Adipocyte (in vitro differentiated cells): ENCODE data around the gene EMC10.

Source experiments
- DNase-seq: peaks from one replicate; pipeline ENCODE4 v3.0.0-alpha.2; 2015; ENCODE audit warnings: low read depth
- H3K27me3 ChIP-seq: replicated peaks from 2 replicates; pipeline ENCODE4 v1.7.0; 2013; ENCODE audit warnings: mild to moderate bottlenecking, low read length, moderate library complexity; ENCODE audit not compliant: control insufficient read depth, insufficient read depth
- H3K36me3 ChIP-seq: 2 replicates; pipeline ENCODE4 v1.7.0; 2013; ENCODE audit warnings: low read length, mild to moderate bottlenecking, moderate library complexity; ENCODE audit not compliant: control insufficient read depth, insufficient read depth, severe bottlenecking
- H3K4me1 ChIP-seq: 2 replicates; pipeline ENCODE4 v1.7.0; 2013; ENCODE audit warnings: mild to moderate bottlenecking, low read length, moderate library complexity; ENCODE audit not compliant: control insufficient read depth, insufficient read depth
- H3K4me3 ChIP-seq: 2 replicates; pipeline ENCODE4 v1.7.0; 2013; ENCODE audit warnings: mild to moderate bottlenecking, low read length, moderate library complexity
- H3K9ac ChIP-seq: 2 replicates; pipeline ENCODE4 v1.7.0; 2013; ENCODE audit warnings: mild to moderate bottlenecking, low read length, moderate library complexity
- H3K9me3 ChIP-seq: 2 replicates; pipeline ENCODE4 v1.7.0; 2013; ENCODE audit warnings: mild to moderate bottlenecking, low read length, moderate library complexity; ENCODE audit not compliant: control insufficient read depth

Gene EMC10

DNA sequence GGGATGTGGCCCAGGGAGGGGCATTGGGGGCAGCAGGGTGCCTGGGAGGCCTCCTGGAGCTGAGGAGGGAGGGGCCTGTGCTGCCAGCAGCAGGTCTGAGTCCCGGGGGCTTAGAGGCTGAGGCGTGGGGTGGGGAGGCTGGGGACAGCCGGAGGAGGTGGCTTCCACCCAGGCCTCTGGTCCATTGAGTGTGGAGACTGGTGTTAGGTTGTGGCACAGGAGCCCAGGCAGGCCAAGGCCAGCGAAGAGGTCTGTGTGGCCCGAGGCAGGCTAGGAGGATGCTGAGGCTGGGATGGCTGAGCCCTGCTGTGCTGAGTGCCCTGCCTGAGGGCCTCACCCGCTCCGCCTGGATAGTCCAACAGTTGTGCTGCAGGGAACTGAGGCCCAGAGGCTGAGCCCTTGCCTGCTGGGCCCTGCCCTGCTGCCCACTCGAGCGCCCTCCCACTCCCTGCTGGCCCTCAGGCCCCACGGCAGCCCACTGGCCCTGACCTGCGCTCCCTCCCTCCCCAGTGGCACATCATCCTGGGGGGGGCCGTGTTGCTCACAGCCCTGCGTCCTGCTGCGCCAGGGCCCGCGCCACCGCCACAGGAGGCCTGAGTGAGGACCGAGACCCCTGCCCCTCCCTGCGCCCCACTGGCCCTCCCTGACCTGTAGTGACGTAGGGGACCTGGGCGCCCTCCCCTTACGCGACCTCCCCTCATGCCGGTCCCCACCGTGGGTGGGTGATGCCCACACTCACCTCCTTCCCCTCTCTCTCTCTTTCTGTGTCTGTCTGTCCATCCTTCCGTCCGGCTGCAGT is 5.2 kb downstream of the EMC10 start:
- Histone ChIP-seq H3K27me3 (no peaks in the 10 kb centered on the region), H3K9ac (no peak overlapping the region), H3K4me1 (peaks cover 9% of the 10 kb centered on the region), H3K4me3 (no peak overlapping the region), H3K36me3 (peaks cover 31% of the 10 kb centered on the region), H3K9me3 (peaks cover 2% of the 10 kb centered on the region)
- DNase-seq: no peak

DNA sequence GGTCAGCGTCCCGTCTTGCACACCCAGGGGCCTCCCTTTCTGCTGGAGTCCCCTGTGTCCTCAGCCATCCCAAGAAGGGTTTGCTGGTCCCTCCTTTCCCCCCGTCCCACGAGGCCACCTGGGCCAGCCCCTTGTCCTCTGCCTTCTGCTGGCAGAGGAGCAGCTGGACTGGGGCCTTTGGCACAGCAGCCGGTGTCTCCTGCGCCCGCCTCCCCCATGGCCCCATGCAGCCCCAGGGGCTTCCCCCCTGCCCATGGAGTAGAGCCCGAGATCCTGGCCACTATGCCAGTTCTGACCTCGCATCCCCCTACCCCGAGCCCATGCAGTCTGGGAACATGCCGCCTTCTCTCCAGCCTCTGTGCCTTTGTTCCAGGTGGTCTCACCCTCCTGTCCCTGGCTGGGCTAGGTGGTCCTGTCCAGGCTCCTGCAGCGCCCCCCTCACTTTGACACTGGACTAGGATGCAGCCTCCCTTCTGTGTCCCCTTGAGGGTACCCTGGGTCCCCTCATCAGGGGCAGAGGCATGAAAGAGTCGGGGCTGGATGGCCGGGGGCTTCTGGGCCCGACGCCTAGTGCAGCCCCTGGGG is 6.1 kb downstream of the EMC10 start:
- H3K4me3 ChIP-seq: no peak overlapping the region
- no peak for DNase-seq
- peaks cover 5% of the 10 kb centered on the region for H3K9me3 ChIP-seq
- H3K4me1 ChIP-seq: peaks cover 3% of the 10 kb centered on the region
- H3K27me3 ChIP-seq: peaks cover 5% of the 10 kb centered on the region
- H3K9ac ChIP-seq: no peak overlapping the region
- H3K36me3 ChIP-seq: peaks cover 31% of the 10 kb centered on the region

DNA sequence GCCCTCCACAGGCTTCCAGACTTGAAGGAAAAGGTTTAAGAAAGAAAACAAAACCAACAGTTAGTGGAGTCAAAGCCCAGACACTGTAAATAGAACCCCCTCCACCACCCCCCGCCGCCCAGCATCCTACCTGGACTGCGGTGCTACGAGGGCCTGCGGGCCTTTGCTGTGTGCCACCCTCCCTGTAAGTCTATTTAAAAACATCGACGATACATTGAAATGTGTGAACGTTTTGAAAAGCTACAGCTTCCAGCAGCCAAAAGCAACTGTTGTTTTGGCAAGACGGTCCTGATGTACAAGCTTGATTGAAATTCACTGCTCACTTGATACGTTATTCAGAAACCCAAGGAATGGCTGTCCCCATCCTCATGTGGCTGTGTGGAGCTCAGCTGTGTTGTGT is 6.6 kb downstream of the EMC10 start:
- Histone ChIP-seq H3K9me3 (peaks cover 5% of the 10 kb centered on the region), H3K27me3 (peaks cover 9% of the 10 kb centered on the region), H3K4me1 (no peaks in the 10 kb centered on the region), H3K9ac (no peak overlapping the region), H3K4me3 (no peak overlapping the region), H3K36me3 (peaks cover 31% of the 10 kb centered on the region)
- DNase-seq: no peak

GRCh38 chr19:50485284-50485955 is 9.1 kb downstream of the EMC10 start:
- Histone ChIP-seq H3K4me1 (no peaks in the 10 kb centered on the region), H3K27me3 (peaks cover 24% of the 10 kb centered on the region), H3K4me3 (no peak overlapping the region), H3K9me3 (peaks cover 6% of the 10 kb centered on the region), H3K36me3 (peaks cover 19% of the 10 kb centered on the region), H3K9ac (no peak overlapping the region)
- no peak for DNase-seq

GRCh38 chr19:50486823-50487515 is 10.7 kb downstream of the EMC10 start:
- no peak for DNase-seq
- Histone ChIP-seq H3K4me3 (no peak overlapping the region), H3K36me3 (peaks cover 9% of the 10 kb centered on the region), H3K9me3 (peaks cover 12% of the 10 kb centered on the region), H3K4me1 (no peaks in the 10 kb centered on the region), H3K9ac (no peak overlapping the region), H3K27me3 (peaks cover 36% of the 10 kb centered on the region)

DNA sequence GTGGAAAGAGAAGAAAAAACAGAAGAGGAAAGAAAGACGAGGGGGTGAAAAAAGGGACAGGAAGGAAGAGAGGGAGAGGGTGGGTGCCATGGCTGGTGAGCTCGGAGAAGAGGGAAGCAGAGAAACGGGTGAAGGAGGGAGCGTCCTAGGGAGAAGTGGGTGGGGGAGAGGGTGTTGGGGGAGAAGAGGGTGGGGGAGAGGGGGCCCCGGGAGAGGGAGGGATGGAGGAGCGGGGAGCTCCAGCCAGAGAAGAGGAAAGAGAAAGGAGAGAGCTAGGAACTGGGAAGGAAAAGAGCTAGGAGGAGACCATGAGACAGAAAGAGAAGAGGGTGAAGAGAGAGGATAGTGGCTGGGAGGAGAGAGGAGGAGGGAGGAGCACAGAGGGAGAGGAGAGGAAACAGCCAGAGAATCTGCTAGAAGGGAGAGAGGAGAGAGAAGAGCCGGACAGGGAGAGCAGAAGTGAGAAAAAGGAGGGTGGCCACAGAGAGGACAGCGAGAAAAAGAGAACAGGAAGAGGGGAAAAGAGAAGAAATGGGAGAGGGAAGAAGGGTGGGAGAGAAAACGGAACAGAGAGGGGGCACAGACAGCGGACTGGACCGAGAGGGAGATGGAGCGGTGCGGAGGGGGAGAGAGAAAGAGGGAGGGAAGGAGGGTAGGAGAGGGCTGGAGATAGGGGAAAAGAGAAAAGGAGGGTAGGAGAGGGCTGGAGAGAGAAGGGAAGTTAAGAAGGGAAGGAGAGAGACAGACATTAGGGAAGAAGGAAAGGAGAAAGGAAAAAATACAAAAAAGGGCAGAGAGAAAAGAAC is 12.3 kb downstream of the EMC10 start:
- H3K4me1 ChIP-seq: no peaks in the 10 kb centered on the region
- no peak for DNase-seq
- H3K36me3 ChIP-seq: peaks cover under 1% of the 10 kb centered on the region
- no peak overlapping the region for H3K4me3 ChIP-seq
- H3K27me3 ChIP-seq: peaks cover 51% of the 10 kb centered on the region
- H3K9me3 ChIP-seq: peaks cover 12% of the 10 kb centered on the region
- H3K9ac ChIP-seq: no peak overlapping the region

DNA sequence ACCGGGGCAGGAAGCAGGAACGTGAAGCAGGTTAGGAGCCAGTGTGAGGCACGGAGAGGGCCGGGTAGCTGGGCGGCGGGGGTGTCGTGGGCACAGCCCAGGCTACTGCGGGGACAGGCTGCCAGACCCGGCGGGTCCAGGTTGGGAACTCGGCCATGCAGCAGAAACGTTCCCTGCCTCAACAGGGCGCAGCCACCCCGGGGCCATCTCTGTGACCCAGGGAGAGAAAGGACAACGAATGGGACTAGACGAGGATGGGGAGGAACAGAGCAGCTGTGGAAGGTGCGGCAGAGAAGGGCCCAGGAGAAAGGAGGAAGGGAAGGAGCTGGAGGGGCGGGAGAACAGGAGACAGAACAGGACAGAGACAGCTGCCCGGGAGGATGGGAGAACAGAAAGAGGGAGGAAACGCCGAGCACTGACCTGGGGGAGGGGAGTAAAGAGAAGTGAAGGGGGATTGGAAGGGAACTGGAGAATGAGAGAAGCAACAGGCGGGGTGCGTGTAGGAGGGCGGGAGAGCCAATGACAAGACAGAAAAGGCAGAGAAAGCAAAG is 13.2 kb downstream of the EMC10 start:
- H3K27me3 ChIP-seq: peaks cover 57% of the 10 kb centered on the region

DNA sequence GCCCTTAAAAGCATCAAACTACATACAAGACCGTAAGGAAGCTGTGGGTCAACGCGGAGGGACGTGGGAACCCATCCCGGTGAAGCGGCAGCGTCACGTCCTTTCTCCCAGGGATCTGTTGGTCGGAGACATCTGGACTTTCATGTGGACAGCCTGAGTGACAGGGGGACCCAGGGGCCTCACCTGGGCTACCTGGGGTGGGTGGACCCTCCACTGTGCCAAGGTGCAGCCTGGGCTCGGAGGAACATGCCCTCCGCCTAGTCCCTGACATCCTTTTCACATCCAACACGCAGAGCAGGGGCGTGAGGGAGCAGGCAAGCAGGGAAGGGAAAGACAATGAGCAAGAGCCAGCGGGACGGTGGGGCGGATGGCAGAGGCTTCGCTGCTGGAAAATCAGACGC is 14.1 kb downstream of the EMC10 start:
- no peaks in the 10 kb centered on the region for H3K36me3 ChIP-seq
- DNase-seq: no peak

More for the DNA sequence above, 13.2 kb downstream of the EMC10 start:
- no peaks in the 10 kb centered on the region for H3K36me3 ChIP-seq
- no peak for DNase-seq
- no peaks in the 10 kb centered on the region for H3K4me1 ChIP-seq
- no peak overlapping the region for H3K4me3 ChIP-seq
- H3K9me3 ChIP-seq: peaks cover 12% of the 10 kb centered on the region
- H3K9ac ChIP-seq: no peak overlapping the region

DNA sequence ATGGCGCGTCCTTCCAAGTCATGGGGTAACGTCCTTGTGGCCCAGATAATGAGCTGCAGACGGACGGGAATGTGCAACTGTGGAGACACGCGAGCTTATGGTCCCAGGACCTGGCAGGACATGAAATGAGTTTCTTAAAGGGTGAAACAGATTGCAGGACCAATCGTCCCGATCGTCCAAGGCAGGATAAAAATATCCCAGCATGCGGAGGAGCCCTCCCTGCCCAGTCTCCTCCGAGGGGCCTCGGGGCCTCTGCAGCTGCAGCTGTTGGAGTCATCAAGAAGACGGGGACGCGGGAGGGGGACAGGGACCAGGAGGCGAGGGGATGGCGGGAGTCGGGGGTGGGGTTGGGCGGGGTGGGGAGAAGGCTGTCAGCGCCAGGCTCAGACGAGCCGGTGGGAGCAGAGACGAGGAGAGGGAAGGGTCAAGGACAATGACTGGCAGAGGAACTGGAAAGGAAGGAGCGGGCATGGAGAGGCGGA is 14.7 kb downstream of the EMC10 start:
- Histone ChIP-seq H3K4me3 (no peak overlapping the region), H3K36me3 (no peaks in the 10 kb centered on the region), H3K27me3 (peaks cover 67% of the 10 kb centered on the region), H3K9me3 (peaks cover 12% of the 10 kb centered on the region), H3K9ac (no peak overlapping the region), H3K4me1 (no peaks in the 10 kb centered on the region)
- no peak for DNase-seq

More for the DNA sequence above, 14.1 kb downstream of the EMC10 start:
- Histone ChIP-seq H3K27me3 (peaks cover 66% of the 10 kb centered on the region), H3K9ac (no peak overlapping the region), H3K4me1 (no peaks in the 10 kb centered on the region), H3K9me3 (peaks cover 12% of the 10 kb centered on the region), H3K4me3 (no peak overlapping the region)

DNA sequence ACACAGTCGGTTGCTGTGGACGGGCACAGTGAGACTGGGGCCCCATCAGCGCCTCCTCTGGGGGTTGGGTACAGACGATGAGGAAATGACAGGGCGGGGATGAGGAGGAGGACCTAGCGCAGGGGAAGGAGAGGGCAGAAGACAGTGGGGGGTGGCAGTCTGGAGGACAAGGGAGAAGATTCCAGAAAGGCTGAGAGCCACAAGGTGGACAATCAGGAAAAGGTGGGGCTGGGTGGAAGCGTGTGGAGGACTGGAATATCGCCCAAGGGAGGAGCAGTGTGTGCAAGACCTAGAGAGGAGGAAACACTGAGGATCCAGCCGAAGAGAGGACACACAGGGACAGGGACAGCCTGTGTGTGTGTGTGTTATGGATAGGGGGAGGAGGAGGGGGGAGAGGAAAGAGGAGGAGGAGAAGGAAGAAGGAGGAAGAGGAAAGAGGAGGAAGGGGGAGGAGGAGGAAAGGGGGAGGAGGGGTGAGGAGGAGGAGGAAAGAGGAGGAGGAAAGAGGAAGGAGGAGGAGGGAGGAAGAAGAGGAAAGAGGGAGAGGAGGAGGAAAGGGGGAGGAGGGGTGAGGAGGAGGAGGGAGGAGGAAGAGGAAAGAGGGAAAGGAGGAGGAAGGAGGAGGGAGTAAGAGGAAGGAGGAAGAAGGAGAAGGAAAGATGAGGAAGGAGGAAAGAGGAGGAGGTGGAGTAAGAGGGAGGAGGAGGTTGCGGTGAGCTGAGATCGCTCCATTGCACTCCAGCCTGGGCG is 16.2 kb downstream of the EMC10 start:
- H3K9me3 ChIP-seq: peaks cover 6% of the 10 kb centered on the region
- peaks cover 67% of the 10 kb centered on the region for H3K27me3 ChIP-seq
- no peak overlapping the region for H3K4me3 ChIP-seq
- H3K36me3 ChIP-seq: no peaks in the 10 kb centered on the region
- peak; percentile 15 for DNase-seq
- H3K4me1 ChIP-seq: no peaks in the 10 kb centered on the region
- no peak overlapping the region for H3K9ac ChIP-seq
